Measurements from ENCODE around the gene RNU5B-1. TPM values are rescaled to one million over a fixed set of nuclear protein-coding genes. Genes with fewer than 3 reads are reported as not detected.

Gene RNU5B-1
- total and polyA plus RNA-seq, 2 of the 8 experiments (the other 6 are each of a cell fraction or from before 2014, with no cell fraction given): not detected

DNA sequence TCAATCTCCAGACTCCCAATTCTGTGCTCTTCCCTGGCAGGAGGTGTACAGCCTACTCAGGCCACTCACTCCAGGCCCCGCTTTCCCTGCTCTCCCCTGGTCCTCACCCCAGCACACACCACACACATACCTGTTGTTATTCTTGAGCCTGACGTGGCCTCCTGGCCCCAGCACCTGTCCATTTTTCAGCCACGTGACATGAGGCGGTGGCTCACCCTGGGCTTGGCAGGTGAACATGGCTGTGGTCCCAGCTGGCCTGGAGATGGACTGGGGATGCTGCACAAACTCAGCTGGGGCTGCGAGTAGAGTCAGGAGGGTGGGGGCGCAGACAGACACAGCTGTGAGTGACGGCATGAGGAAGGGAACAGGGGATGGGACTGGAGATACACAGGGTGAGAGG lies 27.3 kb downstream of the RNU5B-1 start:
- no peak overlapping the region for H3K18ac ChIP-seq (ENCODE audit: extremely low read depth, low read length)
- no peak overlapping the region for H3K9ac ChIP-seq (replicated peaks in 1 of 4; ENCODE audit: extremely low read depth in 1 of 4, low read depth in 3 of 4, low read length in 3 of 4)
- no peak overlapping the region for H3K4ac ChIP-seq (replicated peaks; ENCODE audit: insufficient read length, low read depth, low read length)
- H3K56ac ChIP-seq (replicated peaks; ENCODE audit: insufficient read length, low read depth, low read length): no peak overlapping the region
- H3K79me2 ChIP-seq (ENCODE audit: control insufficient read depth in 1 of 2, insufficient read depth in 2 of 2, low read length in 2 of 2): no peaks in the 10 kb centered on the region
- no peak overlapping the region for H2BK20ac ChIP-seq (ENCODE audit: low read length)
- TF ChIP-seq SRF (IDR thresholded peaks at IDR 0.05; ENCODE audit: low read depth, low read length): no peak
- H3K14ac ChIP-seq (ENCODE audit: insufficient read length): no peak overlapping the region
- H2BK5ac ChIP-seq (ENCODE audit: low read depth, low read length): no peak overlapping the region
- H2AK5ac ChIP-seq (ENCODE audit: low read depth, low read length): no peak overlapping the region
- H3K23me2 ChIP-seq (ENCODE audit: low read depth, low read length): no peaks in the 10 kb centered on the region
- H4K91ac ChIP-seq (replicated peaks; ENCODE audit: insufficient read length, low read length): no peak overlapping the region
- no peak overlapping the region for H3K23ac ChIP-seq (ENCODE audit: insufficient read length)
- H3K79me1 ChIP-seq (ENCODE audit: low read depth, low read length): peaks cover 2% of the 10 kb centered on the region; the same call in 1 of the 2 replicates
- H2BK15ac ChIP-seq (ENCODE audit: low read length): no peak overlapping the region
- no peak overlapping the region for H2AFZ ChIP-seq (ENCODE audit: low read length)
- H3K27ac ChIP-seq (ENCODE audit: low read depth, low read length): no peak overlapping the region
- ChIA-PET POLR2A (ENCODE audit: partially characterized antibody) (interaction anchor here (1.4 to 4.3 kb wide), 3 partner anchors 10 to 58 kb away, joined by 3 to 20 read pairs (median 3); no protein-coding TSS in a partner anchor), CTCF (ENCODE audit: partially characterized antibody) (interaction anchor here (1.6 to 4.8 kb wide), 5 partner anchors 9 to 54 kb away, joined by 4 to 42 read pairs (median 6); no protein-coding TSS in a partner anchor)
- 79% methylated on average over 7 of the region's 7 CpGs; no CpG with 5 or more reads in 1 of the 2 experiments for WGBS, 2 experiments (ENCODE audit: extremely low coverage in 1 of 2, insufficient coverage in 1 of 2, insufficient read length in 1 of 2, insufficient replicate concordance in 2 of 2, low coverage in 1 of 2, low lambda C conversion rate in 2 of 2, missing lambda C conversion rate in 1 of 2)
- H4K5ac ChIP-seq (ENCODE audit: insufficient read length, low read depth, low read length): no peak overlapping the region
- peaks cover 10 to 29% (median 22%) of the 10 kb centered on the region in 4 experiments for H3K4me1 ChIP-seq (replicated peaks in 1 of 4; ENCODE audit: control insufficient read depth in 3 of 4, insufficient read depth in 4 of 4, low read length in 3 of 4)
- no peak overlapping the region for H3K4me3 ChIP-seq (ENCODE audit: extremely low read depth in 1 of 4, insufficient read depth in 2 of 4, low read depth in 3 of 4, low read length in 4 of 4)
- no peak overlapping the region for H2BK12ac ChIP-seq (ENCODE audit: low read depth, low read length)
- H4K8ac ChIP-seq (ENCODE audit: extremely low read depth, insufficient read depth, low read length): no peak overlapping the region
- H2BK120ac ChIP-seq (replicated peaks; ENCODE audit: low read depth, low read length): no peak overlapping the region
- no peaks in the 10 kb centered on the region for H3K27me3 ChIP-seq (replicated peaks in 1 of 4; ENCODE audit: control insufficient read depth in 3 of 4, extremely low read depth in 1 of 4, insufficient read depth in 3 of 4, low read length in 3 of 4)
- no peaks in the 10 kb centered on the region for H3K9me3 ChIP-seq (ENCODE audit: insufficient read depth in 2 of 2, low read depth in 1 of 2, low read length in 1 of 2)
- no peak for FAIRE-seq
- DNase-seq (ENCODE audit: low read depth in 1 of 2, low spot score in 2 of 2): no peak
- no peak overlapping the region for H3K4me2 ChIP-seq (ENCODE audit: insufficient read depth in 1 of 2, low read depth in 2 of 2, low read length in 2 of 2)
- peaks cover 4 to 5% of the 10 kb centered on the region in 2 experiments for H4K20me1 ChIP-seq (replicated peaks in 1 of 2; ENCODE audit: control insufficient read depth in 1 of 2, insufficient read depth in 2 of 2, low read length in 2 of 2)
- H3K36me3 ChIP-seq (ENCODE audit: control insufficient read depth in 2 of 4, insufficient read depth in 4 of 4, low read length in 3 of 4): peaks cover 3 to 8% (median 6%) of the 10 kb centered on the region in 4 experiments; a peak in 5 of 8 replicates
